K562 (cell line): ENCODE measurements around the gene LATS2. TPM values are rescaled to one million over a fixed set of nuclear protein-coding genes. Genes with fewer than 3 reads are reported as not detected.

Experiments used
- CBX3 ChIP-seq, 2 experiments: IDR thresholded peaks; 1 replicate in 1 of 2; 2 replicates in 1 of 2; pipeline ENCODE4 v1.6.1; 2012; ENCODE audit warnings: inconsistent platforms in 2 of 2, low read length in 2 of 2, borderline replicate concordance in 1 of 2, control low read depth in 1 of 2
- CHAMP1 ChIP-seq: fragments of 450-650 bp; IDR thresholded peaks from 2 replicates; pipeline ENCODE4 v1.6.1; 2016; ENCODE audit warnings: mild to moderate bottlenecking
- CREB3 ChIP-seq: fragments of 450-650 bp; conservative IDR thresholded peaks from 2 replicates; pipeline ENCODE4 v1.6.1; 2016; ENCODE audit warnings: missing genetic modification characterization, low read depth, mild to moderate bottlenecking, missing compliant biosample characterization, moderate library complexity
- CTCF ChIP-seq, 3 experiments: IDR thresholded peaks in 2 of 3; conservative IDR thresholded peaks in 1 of 3; 2 replicates each; pipeline ENCODE4 v1.5.1; 2011 to 2012; ENCODE audit warnings: low read length in 3 of 3, mild to moderate bottlenecking in 3 of 3, control low read depth in 2 of 3, improper control_type of control experiment in 1 of 3, inconsistent platforms in 1 of 3, low read depth in 1 of 3, mixed read lengths in 1 of 3, moderate library complexity in 1 of 3; ENCODE audit not compliant: insufficient read depth in 2 of 3
- HDAC6 ChIP-seq: IDR thresholded peaks from 2 replicates; pipeline ENCODE4 v1.6.1; 2012; ENCODE audit warnings: low read depth, mild to moderate bottlenecking, control low read depth, inconsistent platforms, low read length, moderate library complexity
- HSF4 ChIP-seq: fragments of 250-450 bp; sonication (Bioruptor Pico); IDR thresholded peaks from 2 replicates; pipeline ENCODE4 v2.1.2; 2022; ENCODE audit warnings: mild to moderate bottlenecking, moderate library complexity, borderline replicate concordance
- KAT8 ChIP-seq: fragments of 450-650 bp; IDR thresholded peaks from 2 replicates; pipeline ENCODE4 v1.6.1; 2016; ENCODE audit warnings: low read depth, mild to moderate bottlenecking
- KLF16 ChIP-seq: IDR thresholded peaks from 2 replicates; pipeline ENCODE4 v1.6.1; 2016; ENCODE audit warnings: antibody characterized with exemption
- RAD21 ChIP-seq, 2 experiments: fragments of 250-450 bp in 1 of 2; fragments of 450-650 bp in 1 of 2; sonication (Bioruptor Pico) in 1 of 2; formaldehyde crosslinking in 1 of 2; IDR thresholded peaks in 1 of 2; conservative IDR thresholded peaks in 1 of 2; 2 replicates each; pipeline versions ENCODE4 v1.4.0 to v1.8.0; 2020 to 2022; ENCODE audit warnings: mild to moderate bottlenecking in 2 of 2, moderate library complexity in 1 of 2
- RFX1 ChIP-seq: fragments of 450-650 bp; IDR thresholded peaks from 2 replicates; pipeline ENCODE4 v1.6.1; 2016; ENCODE audit warnings: mild to moderate bottlenecking, moderate library complexity
- TAF1 ChIP-seq: IDR thresholded peaks from 2 replicates; pipeline ENCODE4 v1.6.1; 2011; ENCODE audit warnings: mild to moderate bottlenecking, low read length, moderate library complexity; ENCODE audit not compliant: insufficient read depth, control insufficient read depth, severe bottlenecking; ENCODE audit errors: extremely low read depth
- ZBTB34 ChIP-seq: fragments of 250-450 bp; sonication (Bioruptor Pico); IDR thresholded peaks from 2 replicates; pipeline ENCODE4 v1.8.0; 2021; ENCODE audit warnings: mild to moderate bottlenecking, moderate library complexity
- ZBTB9 ChIP-seq: fragments of 450-650 bp; formaldehyde crosslinking; IDR thresholded peaks from 2 replicates; pipeline ENCODE4 v1.4.0; 2020; ENCODE audit warnings: mild to moderate bottlenecking, moderate library complexity
- ZNF668 ChIP-seq: fragments of 250-450 bp; sonication (Bioruptor Pico); IDR thresholded peaks from 2 replicates; pipeline ENCODE4 v1.8.0; 2022; ENCODE audit warnings: mild to moderate bottlenecking, inconsistent platforms
- polyA plus RNA-seq, 8 experiments: library from polyadenylated mRNA; depleted of rRNA in 4 of 8; stranded (reverse) in 5 of 8; unstranded in 3 of 8; fragments of >200 nt; fragmentation: Nextera tagmentation in 2 of 8; fragmentation: Illumina TruSeq in 1 of 8; extraction: Ambion mirVana in 2 of 8; extraction: Trizol in 1 of 8; gene quantifications; 2 replicates each; pipeline versions ENCODE4 v1.2.1 to v1.2.3, GENCODE V29; 2011 to 2014; ENCODE audit warnings: inconsistent platforms in 1 of 8, missing spikeins in 1 of 8
- total RNA-seq, 7 experiments: library from RNA; depleted of rRNA in 6 of 7; stranded (reverse); fragments of >200 nt in 6 of 7; fragmentation: Illumina TruSeq in 2 of 7; extraction: Trizol in 2 of 7; gene quantifications; 2 replicates each; pipeline versions ENCODE4 v1.2.1 to v1.2.3, GENCODE V29; 2011 to 2021; ENCODE audit warnings: low replicate concordance in 1 of 7

The LATS2 gene
- total and polyA plus RNA-seq, 9 of the 15 experiments (the other 6 are each of a cell fraction or from before 2014, with no cell fraction given): 0.18 to 3.7 (median 0.76) TPM

- TF ChIP-seq ZBTB34 (CRISPR knock-in tag) (no peak), KAT8 (no peak), RFX1 (0 out of 2 replicates have a peak, but pooled peaks have one; percentile 39), ZBTB9 (no peak), CBX3 (IDR thresholded peaks at IDR 0.05; ENCODE audit: borderline replicate concordance in 1 of 2, low read length in 2 of 2) (no peak), HDAC6 (no peak), HSF4 (CRISPR knock-in tag) (no peak), TAF1 (no peak), RAD21 (CRISPR knock-in tag; conservative IDR thresholded peaks at IDR 0.05 in 1 of 2, IDR thresholded peaks at IDR 0.05 in 1 of 2) (peak; percentile 61 to 83), CHAMP1 (no peak), CREB3 (tag) (no peak), ZNF668 (CRISPR knock-in tag) (no peak), CTCF (IDR thresholded peaks at IDR 0.05 in 2 of 3, conservative IDR thresholded peaks at IDR 0.05 in 1 of 3; ENCODE audit: insufficient read depth in 2 of 3, low read depth in 1 of 3, low read length in 3 of 3) (peak; percentile 62 to 77 (median 70)), KLF16 (no peak)
Measured at GRCh38 chr13:20924758-20925394, 136.5 kb downstream of the LATS2 start (continued).
